Bronchial epithelial cell (primary cell): ENCODE measurements around the gene TEKT5. TPM values are rescaled to one million over a fixed set of nuclear protein-coding genes. Genes with fewer than 3 reads are reported as not detected.

Experiments
- DNase-seq: peaks from one replicate; pipeline ENCODE4 v3.0.0-alpha.2; 2010; ENCODE audit warnings: low read depth
- FAIRE-seq: peaks from 2 replicates; lab custom pipeline; 2011; peaks lifted over from hg19 to GRCh38; lab: Jason Lieb, UNC
- H3K27me3 ChIP-seq: 2 replicates; pipeline ENCODE4 v1.5.1; 2011; ENCODE audit warnings: low read length; ENCODE audit not compliant: control insufficient read depth, insufficient read depth
- H3K36me3 ChIP-seq: 2 replicates; pipeline ENCODE4 v1.5.1; 2011; ENCODE audit warnings: low read length; ENCODE audit not compliant: control insufficient read depth, insufficient read depth
- H3K4me3 ChIP-seq: 2 replicates; pipeline ENCODE4 v1.5.1; 2011; ENCODE audit warnings: mild to moderate bottlenecking, low read depth, low read length, control low read depth
- total RNA-seq: library from RNA; depleted of rRNA; stranded (reverse); fragments of >200 nt; gene quantifications from 2 replicates; pipeline ENCODE4 v1.2.1, GENCODE V29; 2014
- TF ChIP-seq, protein P1 (sequence below): IDR thresholded peaks from 2 replicates; pipeline ENCODE4 v1.5.1; 2011; ENCODE audit warnings: mild to moderate bottlenecking, moderate library complexity, low read length, control low read depth, inconsistent platforms; ENCODE audit not compliant: insufficient read depth, severe bottlenecking

TEKT5 gene
- total RNA-seq, 1 donor from 2014 or later: 0.53 TPM

DNA sequence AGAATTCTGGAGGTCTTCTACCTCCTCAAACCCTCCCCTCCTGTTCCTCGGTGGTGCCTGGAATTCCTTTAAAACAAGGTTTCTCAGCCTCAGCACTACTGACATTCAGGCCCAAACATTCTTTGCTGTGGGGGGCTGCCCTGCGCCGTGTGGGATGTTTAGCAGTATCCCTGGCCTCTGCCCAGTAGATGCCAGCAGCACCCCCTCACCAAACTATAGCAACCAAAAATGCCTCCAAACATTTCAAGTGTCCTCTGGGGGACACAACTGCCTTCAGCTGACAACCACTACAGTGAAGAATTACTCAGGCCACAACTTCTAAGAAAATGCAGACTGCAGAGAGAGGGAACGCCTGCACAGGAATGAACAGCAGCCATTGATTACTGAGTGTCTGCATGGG lies 28.4 kb downstream of the TEKT5 start:
- TF ChIP-seq, protein P1, sequence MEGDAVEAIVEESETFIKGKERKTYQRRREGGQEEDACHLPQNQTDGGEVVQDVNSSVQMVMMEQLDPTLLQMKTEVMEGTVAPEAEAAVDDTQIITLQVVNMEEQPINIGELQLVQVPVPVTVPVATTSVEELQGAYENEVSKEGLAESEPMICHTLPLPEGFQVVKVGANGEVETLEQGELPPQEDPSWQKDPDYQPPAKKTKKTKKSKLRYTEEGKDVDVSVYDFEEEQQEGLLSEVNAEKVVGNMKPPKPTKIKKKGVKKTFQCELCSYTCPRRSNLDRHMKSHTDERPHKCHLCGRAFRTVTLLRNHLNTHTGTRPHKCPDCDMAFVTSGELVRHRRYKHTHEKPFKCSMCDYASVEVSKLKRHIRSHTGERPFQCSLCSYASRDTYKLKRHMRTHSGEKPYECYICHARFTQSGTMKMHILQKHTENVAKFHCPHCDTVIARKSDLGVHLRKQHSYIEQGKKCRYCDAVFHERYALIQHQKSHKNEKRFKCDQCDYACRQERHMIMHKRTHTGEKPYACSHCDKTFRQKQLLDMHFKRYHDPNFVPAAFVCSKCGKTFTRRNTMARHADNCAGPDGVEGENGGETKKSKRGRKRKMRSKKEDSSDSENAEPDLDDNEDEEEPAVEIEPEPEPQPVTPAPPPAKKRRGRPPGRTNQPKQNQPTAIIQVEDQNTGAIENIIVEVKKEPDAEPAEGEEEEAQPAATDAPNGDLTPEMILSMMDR: no peak
- H3K4me3 ChIP-seq: no peak overlapping the region
- H3K36me3 ChIP-seq: no peaks in the 10 kb centered on the region
- H3K27me3 ChIP-seq: no peaks in the 10 kb centered on the region
- DNase-seq (no peak), FAIRE-seq (no peak)

GRCh38 chr16:10665166-10665565 lies 29.6 kb downstream of the TEKT5 start:
- FAIRE-seq: no peak

DNA sequence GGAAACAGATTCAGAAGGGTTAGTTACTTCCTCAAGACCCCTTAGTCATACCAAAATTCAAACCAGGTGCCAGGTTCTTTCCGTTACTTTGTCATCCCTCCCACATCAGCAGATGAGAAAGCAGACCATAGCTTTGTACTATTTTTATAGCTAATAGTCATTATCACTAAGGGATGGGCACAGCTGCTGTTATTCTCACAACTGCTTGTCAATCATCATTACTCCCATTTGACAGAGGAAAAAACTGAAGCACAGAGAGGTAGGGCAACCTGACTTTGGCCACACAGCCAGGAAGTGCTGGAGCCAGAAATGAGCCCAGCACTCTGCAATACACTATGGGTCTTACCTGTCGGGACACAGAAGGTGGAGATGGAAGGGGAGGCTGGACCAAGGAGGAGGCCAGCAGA lies 30.0 kb downstream of the TEKT5 start:
- H3K27me3 ChIP-seq: no peaks in the 10 kb centered on the region
- DNase-seq (no peak), FAIRE-seq (no peak)
- no peak overlapping the region for H3K4me3 ChIP-seq
- H3K36me3 ChIP-seq: no peaks in the 10 kb centered on the region
- TF ChIP-seq, protein P1: no peak

More at GRCh38 chr16:10665166-10665565, 29.6 kb downstream of the TEKT5 start:
- no peak for DNase-seq
- H3K4me3 ChIP-seq: no peak overlapping the region
- TF ChIP-seq, protein P1: no peak
- H3K36me3 ChIP-seq: no peaks in the 10 kb centered on the region
- no peaks in the 10 kb centered on the region for H3K27me3 ChIP-seq

DNA sequence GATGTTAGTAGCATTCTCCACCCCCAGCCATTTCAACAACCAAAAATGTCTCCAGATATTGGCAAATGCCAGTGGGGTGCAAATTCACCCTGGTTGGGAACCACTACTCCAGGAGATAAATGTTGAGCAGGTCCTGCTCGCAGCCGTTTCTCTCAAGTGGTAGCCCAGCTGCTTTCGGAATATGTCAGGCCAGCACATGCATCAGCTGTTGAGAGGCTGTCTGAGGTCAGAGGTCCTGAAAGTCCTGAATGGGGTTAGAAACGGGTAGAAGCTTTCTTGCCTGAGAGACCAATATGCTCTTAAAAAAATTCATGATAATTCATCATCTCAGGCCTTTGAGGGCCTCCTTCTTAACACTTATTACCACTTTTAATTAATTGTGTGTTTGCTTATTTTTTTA lies 31.0 kb downstream of the TEKT5 start:
- TF ChIP-seq, protein P1: no peak
- DNase-seq (no peak), FAIRE-seq (no peak)
- Histone ChIP-seq H3K27me3 (no peaks in the 10 kb centered on the region), H3K4me3 (no peak overlapping the region), H3K36me3 (no peaks in the 10 kb centered on the region)

DNA sequence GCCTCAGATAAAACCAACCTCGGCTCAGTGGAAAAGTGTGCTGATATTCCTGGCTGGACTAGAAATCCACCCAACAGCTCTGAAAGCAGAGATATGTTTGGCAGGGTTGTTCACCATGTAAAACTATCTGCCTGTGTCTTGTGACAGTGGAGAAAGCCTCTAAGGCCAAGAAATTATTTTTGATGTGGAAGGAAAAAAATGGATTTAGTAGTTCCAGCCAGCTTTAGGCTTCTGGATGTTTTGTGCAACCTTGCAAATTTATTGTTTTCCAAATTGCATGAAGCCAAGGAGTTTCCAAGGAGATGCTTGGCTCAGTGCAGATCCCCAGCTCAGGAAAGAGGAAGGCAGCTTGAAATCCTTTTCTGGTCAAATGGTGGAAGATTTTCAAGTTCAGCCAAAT lies 31.6 kb downstream of the TEKT5 start:
- DNase-seq (no peak), FAIRE-seq (no peak)
- H3K4me3 ChIP-seq: no peak overlapping the region
- TF ChIP-seq, protein P1: no peak
- no peaks in the 10 kb centered on the region for H3K36me3 ChIP-seq
- no peaks in the 10 kb centered on the region for H3K27me3 ChIP-seq

DNA sequence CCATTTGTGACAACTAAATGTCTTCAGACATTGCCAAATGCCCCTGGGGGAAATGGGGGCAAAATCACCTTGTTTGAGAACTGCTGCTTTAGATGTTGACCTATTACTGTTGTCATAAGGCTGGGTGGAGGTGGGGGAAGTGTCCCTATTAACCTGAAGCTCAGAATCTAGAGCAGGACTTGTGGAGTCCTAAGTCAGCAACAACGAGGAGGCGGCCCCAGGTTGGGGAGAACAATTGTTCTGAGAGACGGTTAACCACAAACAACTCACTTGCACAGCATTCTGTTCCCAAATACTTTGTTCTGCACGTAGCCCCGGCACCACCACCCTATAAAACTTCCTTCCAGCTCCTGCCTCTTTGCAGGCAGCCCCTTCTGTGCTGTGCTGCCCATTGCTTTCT lies 32.5 kb downstream of the TEKT5 start:
- no peaks in the 10 kb centered on the region for H3K27me3 ChIP-seq

More for the DNA sequence above, 32.5 kb downstream of the TEKT5 start:
- FAIRE-seq: no peak
- H3K4me3 ChIP-seq: no peak overlapping the region
- no peak for DNase-seq
- H3K36me3 ChIP-seq: no peaks in the 10 kb centered on the region
- TF ChIP-seq, protein P1: no peak
